ENCODE measurements around the gene G6PC1.
"Not testable (repeated sequence)": the region's sequence is repeated elsewhere in the genome, so short reads cannot be mapped to it uniquely, and the experiment has no call there.

G6PC1 gene

GRCh38 chr17:42900460-42901331 is at the start of gene G6PC1:
TSS of gene G6PC1 (plus strand) at chr17:42900799. CDS start at chr17:42900877, 78 bp downstream.
- DNase-seq, result no peak

- DNase-seq, result no peak
Measured at GRCh38 chr17:42850954-42851353, 49.6 kb upstream of the G6PC1 start, which contains the start of gene AOC3. TSS of gene AOC3 (plus strand) at chr17:42851199. CDS start at chr17:42851344, 145 bp downstream.

- not testable (repeated sequence) for DNase-seq
Measured at GRCh38 chr17:42851371-42852240, 49.0 kb upstream of the G6PC1 start.

GRCh38 chr17:42852351-42852750 is 48.2 kb upstream of the G6PC1 start:
- no peak for DNase-seq

GRCh38 chr17:42853004-42853403 is 47.6 kb upstream of the G6PC1 start:
- no peak for DNase-seq

- no peak for DNase-seq
Measured at GRCh38 chr17:42853597-42853967, 47.0 kb upstream of the G6PC1 start.

GRCh38 chr17:42853968-42854790 is 46.4 kb upstream of the G6PC1 start:
- DNase-seq, result no peak

- DNase-seq, result no peak
Measured at GRCh38 chr17:42855048-42855596, 45.5 kb upstream of the G6PC1 start.

- not testable (repeated sequence) for DNase-seq
Measured at GRCh38 chr17:42856093-42856492, 44.5 kb upstream of the G6PC1 start.

- not testable (repeated sequence) for DNase-seq
Measured at GRCh38 chr17:42856516-42856915, 44.1 kb upstream of the G6PC1 start.

- DNase-seq, result no peak
Measured at GRCh38 chr17:42857389-42857788, 43.2 kb upstream of the G6PC1 start.

GRCh38 chr17:42865638-42866094 is 34.9 kb upstream of the G6PC1 start:
- no peak for DNase-seq

GRCh38 chr17:42866216-42866615 is 34.4 kb upstream of the G6PC1 start:
- DNase-seq, result no peak

GRCh38 chr17:42866631-42867575 is 33.7 kb upstream of the G6PC1 start:
- DNase-seq, result no peak

GRCh38 chr17:42867694-42868261 is 32.8 kb upstream of the G6PC1 start:
- DNase-seq, result not testable (repeated sequence)

- DNase-seq, result no peak
Measured at GRCh38 chr17:42868338-42868737, 32.3 kb upstream of the G6PC1 start.

- no peak for DNase-seq
Measured at GRCh38 chr17:42871647-42872046, 29.0 kb upstream of the G6PC1 start.

GRCh38 chr17:42872251-42872965 is 28.2 kb upstream of the G6PC1 start:
- no peak for DNase-seq

GRCh38 chr17:42873315-42873714 is 27.3 kb upstream of the G6PC1 start:
- no peak for DNase-seq

Data from stimulated activated CD4-positive, alpha-beta T cell treated with anti-CD3 and anti-CD28 coated beads, Interleukin-12 subunit alpha, Interleukin-12 subunit beta, amount 100 ng/mL, for 4 hours (primary cell).